BLaER1 treated with 17β-estradiol and CSF1 and Interleukin-3, amounts not matched to agents 10 nM and 100 nM (cell line): ENCODE measurements around the gene CLEC11A.

Experiments
- H3K27ac ChIP-seq, 11 experiments: shearing (Covaris generic); formaldehyde crosslinking; 2 replicates each; pipeline ENCODE4 v1.8.1; 2022
- H3K27me3 ChIP-seq, 11 experiments: shearing (Covaris generic); formaldehyde crosslinking; 2 replicates each; pipeline ENCODE4 v1.8.1; 2022
- H3K36me3 ChIP-seq, 11 experiments: shearing (Covaris generic); formaldehyde crosslinking; 2 replicates each; pipeline ENCODE4 v1.8.1; 2022
- H3K4me1 ChIP-seq, 10 experiments: shearing (Covaris generic); formaldehyde crosslinking; 2 replicates each; pipeline ENCODE4 v1.8.1; 2022
- H3K4me2 ChIP-seq, 11 experiments: shearing (Covaris generic); formaldehyde crosslinking; 2 replicates each; pipeline ENCODE4 v1.8.1; 2022
- H3K4me3 ChIP-seq, 10 experiments: shearing (Covaris generic); formaldehyde crosslinking; 2 replicates each; pipeline ENCODE4 v1.8.1; 2022
- H3K9ac ChIP-seq, 11 experiments: shearing (Covaris generic); formaldehyde crosslinking; 2 replicates each; pipeline ENCODE4 v1.8.1; 2022
- H3K9me3 ChIP-seq, 11 experiments: shearing (Covaris generic); formaldehyde crosslinking; replicated peaks in 1 of 11; 2 replicates each; pipeline ENCODE4 v1.8.1; 2022
- H4K20me1 ChIP-seq, 11 experiments: shearing (Covaris generic); formaldehyde crosslinking; 2 replicates each; pipeline ENCODE4 v1.8.1; 2022
- Cebpa-rat ChIP-seq, 11 experiments: shearing (Covaris generic); IDR thresholded peaks; 2 replicates each; pipeline ENCODE4 v1.8.1; 2022

The CLEC11A gene

DNA sequence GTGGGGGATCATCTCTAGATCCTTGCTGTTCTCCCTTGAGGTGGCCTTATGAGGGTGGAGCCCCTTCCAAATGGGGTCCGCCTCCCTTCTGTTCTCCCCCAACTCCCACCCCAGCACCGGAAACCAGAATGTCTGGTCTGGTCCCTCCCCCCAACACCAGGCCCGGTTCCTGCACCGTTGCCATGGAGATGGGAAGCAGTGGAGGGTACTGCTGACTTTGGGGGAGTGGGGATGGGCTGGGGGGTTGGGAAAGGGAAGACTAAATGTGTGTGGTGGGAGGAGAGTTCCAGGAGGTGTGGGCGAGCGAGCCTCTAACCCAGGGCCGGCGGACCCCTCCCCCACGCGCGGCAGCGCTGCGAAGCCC lies 5.3 kb upstream of the CLEC11A start:
- peak overlapping the region; percentile 46 to 76 (median 67) for H3K4me3 ChIP-seq
- H3K9ac ChIP-seq, result peak overlapping the region in 10 of 11 experiments; percentile 58 to 83 (median 71); a peak in 18 of 22 replicates
- H3K4me1 ChIP-seq, result peaks cover 55 to 84% (median 81%) of the 10 kb centered on the region in 10 experiments
- H3K27ac ChIP-seq, result peak overlapping the region in 8 of 11 experiments; percentile 32 to 71 (median 51); a peak in 16 of 22 replicates
- peak overlapping the region; percentile 75 to 95 (median 91) for H3K4me2 ChIP-seq
- no peak for TF ChIP-seq Cebpa-rat (IDR thresholded peaks at IDR 0.05)
- no peaks in the 10 kb centered on the region; a peak in 1 of 22 replicates for H3K27me3 ChIP-seq
- no peaks in the 10 kb centered on the region for H3K9me3 ChIP-seq
- H4K20me1 ChIP-seq, result peaks cover 0 to 70% (median 37%) of the 10 kb centered on the region in 11 experiments; a peak in 17 of 22 replicates
- peaks cover 0 to 42% (median 30%) of the 10 kb centered on the region in 11 experiments; a peak in 15 of 22 replicates for H3K36me3 ChIP-seq

DNA sequence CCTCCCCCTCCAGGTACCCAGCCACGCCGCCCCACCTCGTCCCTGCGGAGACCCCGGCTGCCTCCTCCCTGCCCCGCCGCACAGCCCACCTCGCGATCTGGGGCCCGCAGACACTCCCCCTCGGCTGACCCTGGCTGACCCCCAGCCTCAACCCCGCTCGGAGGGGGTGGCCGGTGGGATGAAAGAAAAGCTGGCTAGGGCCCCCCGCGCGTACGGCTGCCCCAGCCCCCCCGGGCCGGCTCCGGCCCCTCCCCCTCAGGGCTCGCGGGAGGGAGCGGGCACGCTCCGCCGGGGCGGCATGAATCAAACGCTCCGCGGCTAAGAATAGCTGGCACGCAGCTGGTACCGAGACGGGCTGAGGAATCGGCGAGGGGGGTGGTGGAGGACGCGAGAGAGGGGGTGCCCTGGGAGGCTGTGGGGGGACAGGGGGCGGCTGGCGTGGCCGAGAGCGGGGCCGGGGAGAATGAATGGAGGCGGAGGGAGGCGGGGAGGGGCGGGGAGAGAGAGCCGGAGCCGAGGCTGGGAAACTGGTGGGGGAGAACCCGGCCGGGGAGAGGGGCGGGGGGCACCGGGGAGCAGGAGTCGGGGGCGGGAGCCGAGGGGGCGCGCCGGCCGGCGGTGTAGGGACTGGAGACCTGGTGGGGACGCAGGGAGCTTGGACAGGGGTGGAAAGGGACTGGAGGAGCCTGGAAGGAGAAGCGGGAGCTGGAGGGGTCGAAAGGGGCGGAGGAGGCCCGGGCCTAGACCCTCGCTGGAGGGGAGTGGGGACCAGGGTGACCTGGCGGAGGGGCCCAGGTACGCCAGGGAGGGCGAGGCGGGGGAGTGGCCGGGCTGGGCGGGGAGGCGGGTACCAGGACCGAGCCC lies 4.7 kb upstream of the CLEC11A start:
- peak overlapping the region; percentile 46 to 76 (median 67) for H3K4me3 ChIP-seq
- no peak for TF ChIP-seq Cebpa-rat (IDR thresholded peaks at IDR 0.05)
- H4K20me1 ChIP-seq, result peaks cover 0 to 63% (median 37%) of the 10 kb centered on the region in 11 experiments; a peak in 17 of 22 replicates
- peaks cover 55 to 82% (median 78%) of the 10 kb centered on the region in 10 experiments for H3K4me1 ChIP-seq
- H3K4me2 ChIP-seq, result peak overlapping the region; percentile 85 to 95 (median 91)
- no peaks in the 10 kb centered on the region; a peak in 1 of 22 replicates for H3K27me3 ChIP-seq
- H3K27ac ChIP-seq, result peak overlapping the region in 8 of 11 experiments; percentile 52 to 71 (median 60); a peak in 16 of 22 replicates
- H3K9me3 ChIP-seq, result no peaks in the 10 kb centered on the region
- peak overlapping the region; percentile 63 to 83 (median 73); a peak in 21 of 22 replicates for H3K9ac ChIP-seq
- peaks cover 0 to 36% (median 28%) of the 10 kb centered on the region in 11 experiments; a peak in 15 of 22 replicates for H3K36me3 ChIP-seq

DNA sequence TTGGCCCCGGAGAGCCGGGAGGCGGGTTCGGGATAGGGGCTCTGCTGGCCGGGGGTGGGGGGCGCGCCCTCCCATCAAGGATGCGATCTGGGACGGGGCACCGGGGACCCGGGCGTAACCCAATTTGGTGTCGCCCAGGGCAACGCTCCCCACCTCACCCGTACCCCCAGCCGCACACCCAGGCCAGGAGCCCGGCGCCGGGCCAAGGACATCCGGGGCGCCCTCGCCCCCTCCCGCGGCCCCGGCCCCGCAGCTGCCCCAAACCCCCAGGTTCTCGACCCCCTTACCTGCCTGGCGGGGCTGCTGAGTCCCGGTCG lies 4.1 kb upstream of the CLEC11A start:
- TF ChIP-seq Cebpa-rat (IDR thresholded peaks at IDR 0.05), result no peak
- Histone ChIP-seq H4K20me1 (peaks cover 0 to 58% (median 37%) of the 10 kb centered on the region in 11 experiments; a peak in 17 of 22 replicates), H3K9me3 (no peaks in the 10 kb centered on the region), H3K36me3 (peaks cover 0 to 30% (median 23%) of the 10 kb centered on the region in 11 experiments; a peak in 14 of 22 replicates), H3K4me3 (peak overlapping the region; percentile 46 to 76 (median 67)), H3K27me3 (no peaks in the 10 kb centered on the region; a peak in 1 of 22 replicates), H3K4me1 (peaks cover 53 to 78% (median 72%) of the 10 kb centered on the region in 10 experiments), H3K9ac (peak overlapping the region; percentile 63 to 83 (median 73); a peak in 21 of 22 replicates), H3K27ac (peak overlapping the region in 8 of 11 experiments; percentile 52 to 71 (median 60); a peak in 15 of 22 replicates), H3K4me2 (peak overlapping the region; percentile 69 to 95 (median 90); a peak in 21 of 22 replicates)

GRCh38 chr19:50719566-50719965 lies 3.6 kb upstream of the CLEC11A start, which contains the start of gene SHANK1:
SHANK1 (minus strand) TSS chr19:50719802; CDS start chr19:50716919, 2,883 bp downstream.
- Histone ChIP-seq H4K20me1 (peaks cover 0 to 53% (median 34%) of the 10 kb centered on the region in 11 experiments; a peak in 17 of 22 replicates), H3K4me1 (peaks cover 50 to 74% (median 67%) of the 10 kb centered on the region in 10 experiments), H3K36me3 (peaks cover 0 to 25% (median 18%) of the 10 kb centered on the region in 11 experiments; a peak in 14 of 22 replicates), H3K4me2 (peak within 1 kb of the TSS; percentile 90 to 100 (median 96)), H3K27me3 (no peaks in the 10 kb centered on the region; a peak in 1 of 22 replicates), H3K27ac (peak within 1 kb of the TSS in 8 of 11 experiments; percentile 52 to 94 (median 65); a peak in 16 of 22 replicates), H3K9me3 (no peaks in the 10 kb centered on the region), H3K4me3 (peak within 1 kb of the TSS; percentile 46 to 76 (median 67)), H3K9ac (peak within 1 kb of the TSS; percentile 63 to 83 (median 73); a peak in 21 of 22 replicates)
- no peak for TF ChIP-seq Cebpa-rat (IDR thresholded peaks at IDR 0.05)

DNA sequence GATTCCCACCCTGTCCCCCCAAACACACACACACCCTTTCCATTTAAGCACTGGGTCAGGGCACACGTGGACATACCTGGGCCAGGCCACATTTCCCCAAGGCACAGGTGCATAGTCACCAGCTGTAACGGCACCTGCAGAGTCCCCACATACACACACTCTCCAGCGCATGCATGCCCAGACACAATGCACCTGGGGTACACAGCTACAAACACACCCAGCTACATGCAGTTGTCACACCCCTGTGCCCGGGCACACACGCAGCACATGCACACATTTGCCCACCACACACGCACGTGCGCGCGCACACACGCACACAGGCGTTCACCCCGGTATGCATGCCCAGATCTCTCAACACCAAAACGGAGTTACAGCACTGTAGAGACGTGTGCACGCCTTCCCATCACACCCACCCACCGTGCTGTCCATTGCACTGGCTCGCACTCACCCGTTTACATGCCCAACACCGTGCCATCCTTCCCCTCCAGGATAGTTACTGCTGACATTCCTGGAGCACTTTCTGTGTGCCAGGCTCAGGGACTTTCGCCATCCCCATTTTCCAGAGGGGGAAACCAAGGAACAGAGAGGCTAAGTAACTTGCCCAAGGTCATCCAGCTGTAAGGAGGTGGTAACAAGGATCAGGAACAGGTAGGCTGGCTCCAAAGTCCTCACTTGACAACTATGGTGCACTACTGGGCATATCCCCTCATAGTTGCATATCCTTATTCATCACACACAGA lies 2.8 kb upstream of the CLEC11A start:
- no peak for TF ChIP-seq Cebpa-rat (IDR thresholded peaks at IDR 0.05)
- peaks cover 51 to 68% (median 62%) of the 10 kb centered on the region in 10 experiments for H3K4me1 ChIP-seq
- peaks cover 0 to 19% (median 13%) of the 10 kb centered on the region in 11 experiments; a peak in 15 of 22 replicates for H3K36me3 ChIP-seq
- peak overlapping the region in 7 of 11 experiments; percentile 31 to 94 (median 60); a peak in 10 of 22 replicates for H3K27ac ChIP-seq
- peak overlapping the region in 4 of 11 experiments; percentile 13 to 59 (median 24); a peak in 4 of 22 replicates for H3K9ac ChIP-seq
- H3K4me3 ChIP-seq, result peak overlapping the region in 3 of 10 experiments; percentile 15 to 25 (median 19); a peak in 2 of 20 replicates
- no peaks in the 10 kb centered on the region for H3K9me3 ChIP-seq
- H3K27me3 ChIP-seq, result no peaks in the 10 kb centered on the region; a peak in 1 of 22 replicates
- H3K4me2 ChIP-seq, result peak overlapping the region; percentile 60 to 100 (median 96)
- peaks cover 0 to 48% (median 30%) of the 10 kb centered on the region in 11 experiments; a peak in 18 of 22 replicates for H4K20me1 ChIP-seq

- Histone ChIP-seq H3K4me2 (peak overlapping the region; percentile 60 to 100 (median 96); a peak in 21 of 22 replicates), H3K4me3 (peak overlapping the region in 1 of 10 experiments; percentile 17; a peak in 2 of 20 replicates), H3K9ac (peak overlapping the region in 7 of 11 experiments; percentile 12 to 67 (median 41); a peak in 12 of 22 replicates)
Measured at GRCh38 chr19:50720921-50721381, 2.2 kb upstream of the CLEC11A start.

DNA sequence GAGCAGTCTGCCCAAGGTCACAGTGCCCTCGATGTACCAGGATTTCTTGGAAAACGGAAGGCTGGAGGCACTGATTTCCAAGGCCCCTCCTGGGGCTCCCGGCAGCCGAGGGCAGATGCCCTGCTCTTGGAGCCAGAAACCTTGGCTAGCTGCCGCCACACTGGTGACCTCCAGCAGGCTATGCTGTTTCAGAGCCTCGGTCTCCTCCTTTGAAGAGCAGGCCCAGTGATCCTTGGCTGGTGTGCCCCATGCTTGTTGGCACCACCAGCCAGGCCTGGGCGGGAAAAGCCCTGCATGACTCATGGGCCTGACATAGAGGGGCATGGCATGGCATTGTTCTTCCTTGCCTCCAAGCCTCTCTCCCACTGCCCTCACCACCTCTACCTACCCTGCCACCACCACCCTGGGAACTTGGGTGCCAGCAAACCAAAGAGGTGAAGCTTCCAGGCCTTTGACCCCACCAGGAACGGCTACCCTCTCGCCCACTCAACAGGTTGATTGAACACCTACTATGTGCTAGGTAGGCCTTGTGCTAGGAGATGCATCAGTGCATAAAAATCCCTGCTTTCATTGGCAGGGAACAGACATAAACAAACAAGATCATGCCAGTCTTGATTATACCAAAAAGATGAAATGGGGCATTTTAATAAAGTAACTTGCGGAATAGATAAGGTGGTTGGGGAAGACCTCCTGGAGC lies 1.6 kb upstream of the CLEC11A start:
- TF ChIP-seq Cebpa-rat (IDR thresholded peaks at IDR 0.05), result no peak
- Histone ChIP-seq H4K20me1 (peaks cover 0 to 47% (median 30%) of the 10 kb centered on the region in 11 experiments; a peak in 18 of 22 replicates), H3K4me3 (peak overlapping the region in 6 of 10 experiments; percentile 21 to 97 (median 84); a peak in 9 of 20 replicates), H3K9ac (peak overlapping the region in 7 of 11 experiments; percentile 12 to 92 (median 90); a peak in 12 of 22 replicates), H3K4me1 (peaks cover 61 to 71% (median 64%) of the 10 kb centered on the region in 10 experiments), H3K9me3 (no peaks in the 10 kb centered on the region), H3K36me3 (peaks cover 0 to 19% (median 13%) of the 10 kb centered on the region in 11 experiments; a peak in 18 of 22 replicates), H3K27ac (peak overlapping the region in 9 of 11 experiments; percentile 1 to 97 (median 91); a peak in 16 of 22 replicates), H3K27me3 (no peaks in the 10 kb centered on the region; a peak in 1 of 22 replicates), H3K4me2 (peak overlapping the region; percentile 18 to 100 (median 97))

More at GRCh38 chr19:50720921-50721381, 2.2 kb upstream of the CLEC11A start:
- Histone ChIP-seq H3K36me3 (peaks cover 0 to 19% (median 13%) of the 10 kb centered on the region in 11 experiments; a peak in 17 of 22 replicates), H3K27me3 (no peaks in the 10 kb centered on the region; a peak in 1 of 22 replicates), H3K4me1 (peaks cover 57 to 68% (median 63%) of the 10 kb centered on the region in 10 experiments), H4K20me1 (peaks cover 0 to 48% (median 30%) of the 10 kb centered on the region in 11 experiments; a peak in 18 of 22 replicates), H3K27ac (peak overlapping the region in 9 of 11 experiments; percentile 1 to 97 (median 91); a peak in 16 of 22 replicates), H3K9me3 (no peaks in the 10 kb centered on the region)
- TF ChIP-seq Cebpa-rat (IDR thresholded peaks at IDR 0.05), result no peak
